A549 (cell line): ENCODE measurements around the gene ATP11A.

Source experiments
- RAD21 ChIP-seq, 2 experiments: fragments of >200 bp in 1 of 2; sonication (Bioruptor Twin) in 1 of 2; formaldehyde crosslinking in 1 of 2; IDR thresholded peaks in 1 of 2; conservative IDR thresholded peaks in 1 of 2; 2 replicates in 1 of 2; 3 replicates in 1 of 2; pipeline ENCODE4 v1.6.1; 2012 to 2018; ENCODE audit warnings: inconsistent platforms in 1 of 2
- RFX5 ChIP-seq: fragments of 450-650 bp; IDR thresholded peaks from 2 replicates; pipeline ENCODE4 v1.7.1; 2014; ENCODE audit warnings: antibody characterized with exemption, mild to moderate bottlenecking, moderate library complexity

DNA sequence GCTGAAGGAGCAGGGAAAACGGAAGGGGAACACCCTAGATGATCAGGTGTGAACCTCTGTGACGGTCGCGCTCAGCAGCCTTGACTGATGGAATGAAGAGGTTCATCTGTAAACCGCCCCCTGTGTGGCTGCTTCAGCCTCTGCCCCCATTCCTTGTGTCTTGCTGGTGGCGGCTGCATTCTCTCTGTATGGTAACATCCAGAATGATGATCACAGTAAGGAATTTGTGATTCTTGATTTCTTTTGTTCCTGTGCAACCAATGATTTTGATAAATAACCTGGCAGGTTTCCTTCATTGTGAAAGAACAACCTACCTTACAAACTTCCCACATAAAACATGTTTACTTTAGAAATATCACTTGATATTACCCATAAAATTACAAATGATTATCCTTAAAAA is 160.4 kb downstream of the ATP11A start:
- TF ChIP-seq RAD21 (conservative IDR thresholded peaks at IDR 0.05 in 1 of 2, IDR thresholded peaks at IDR 0.05 in 1 of 2) = no peak
- no peak for TF ChIP-seq RFX5
